Stimulated activated CD8-positive, alpha-beta memory T cell treated with anti-CD3 and anti-CD28 coated beads, Interleukin-2, amount 100 ng/mL, for 1 hour (primary cell): Measurements from ENCODE around the gene DPM3.
"Not testable (repeated sequence)": the region's sequence is repeated elsewhere in the genome, so short reads cannot be mapped to it uniquely, and the experiment has no call there.

Experiments used
- DNase-seq, 2 donors: peaks; one replicate each; pipeline ENCODE4 v3.0.0-alpha.2; 2020; ENCODE audit warnings: low read depth in 2 of 2

DPM3 gene

GRCh38 chr1:155139895-155140629 is at the start of gene DPM3:
Gene DPM3 (minus strand): TSS chr1:155140531. CDS start chr1:155140240, 291 bp downstream.
- peak; percentile 71 to 80 for DNase-seq

DNA sequence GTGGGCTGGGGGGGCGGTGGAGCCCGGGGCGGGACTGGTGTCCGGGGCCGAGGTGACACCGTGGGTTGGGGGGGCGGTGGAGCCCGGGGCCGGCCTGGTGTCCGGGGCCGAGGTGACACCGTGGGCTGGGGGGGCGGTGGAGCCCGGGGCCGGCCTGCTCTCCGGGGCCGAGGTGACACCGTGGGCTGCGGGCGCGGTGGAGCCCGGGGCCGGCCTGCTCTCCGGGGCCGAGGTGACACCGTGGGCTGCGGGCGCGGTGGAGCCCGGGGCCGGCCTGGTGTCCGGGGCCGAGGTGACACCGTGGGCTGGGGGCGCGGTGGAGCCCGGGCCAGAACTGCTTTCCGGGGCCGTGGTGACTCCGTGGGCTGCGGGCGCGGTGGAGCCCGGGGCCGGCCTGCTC is 49.6 kb upstream of the DPM3 start:
- DNase-seq, result not testable (repeated sequence)

DNA sequence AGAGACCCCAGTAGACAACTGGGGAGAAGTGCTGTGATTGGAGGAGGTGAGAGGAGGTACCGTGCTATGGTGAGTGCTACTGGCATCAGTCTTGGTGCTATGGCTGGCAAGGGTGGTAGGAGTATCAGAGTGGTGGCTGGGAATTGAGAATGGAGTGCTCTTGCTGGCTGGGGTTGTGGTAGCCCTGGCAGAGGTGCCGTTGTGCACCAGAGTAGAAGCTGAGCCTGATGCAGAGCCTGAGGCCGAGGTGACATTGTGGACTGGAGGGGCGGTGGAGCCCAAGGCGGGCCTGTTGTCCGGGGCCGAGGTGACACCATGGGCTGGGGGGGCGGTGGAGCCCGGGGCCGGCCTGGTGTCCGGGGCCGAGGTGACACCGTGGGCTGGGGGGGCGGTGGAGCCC is 47.9 kb upstream of the DPM3 start:
- no peak for DNase-seq

DNA sequence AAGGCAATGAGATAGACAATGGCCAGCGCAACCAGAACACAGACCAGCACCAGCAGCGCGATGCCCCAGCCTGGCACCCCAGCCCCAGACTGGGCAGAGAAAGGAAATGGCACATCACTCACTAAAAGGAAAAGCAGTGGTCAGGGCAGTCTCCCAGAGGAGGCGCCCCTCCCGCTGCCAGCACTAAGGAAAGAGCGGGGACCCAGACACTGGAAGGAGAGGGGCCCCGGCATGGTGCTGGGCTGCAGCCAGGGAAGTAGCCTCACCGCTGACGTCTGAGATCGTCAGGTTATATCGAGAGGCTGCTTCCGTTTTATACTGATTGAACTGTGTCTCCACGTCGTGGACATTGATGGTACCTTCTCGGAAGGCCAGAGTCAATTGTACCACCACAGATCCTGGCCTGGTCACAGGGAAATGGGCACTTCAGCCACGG is 47.1 kb upstream of the DPM3 start:
- no peak for DNase-seq

- DNase-seq, result no peak
Observed at GRCh38 chr1:155186794-155187455, 46.6 kb upstream of the DPM3 start.

DNA sequence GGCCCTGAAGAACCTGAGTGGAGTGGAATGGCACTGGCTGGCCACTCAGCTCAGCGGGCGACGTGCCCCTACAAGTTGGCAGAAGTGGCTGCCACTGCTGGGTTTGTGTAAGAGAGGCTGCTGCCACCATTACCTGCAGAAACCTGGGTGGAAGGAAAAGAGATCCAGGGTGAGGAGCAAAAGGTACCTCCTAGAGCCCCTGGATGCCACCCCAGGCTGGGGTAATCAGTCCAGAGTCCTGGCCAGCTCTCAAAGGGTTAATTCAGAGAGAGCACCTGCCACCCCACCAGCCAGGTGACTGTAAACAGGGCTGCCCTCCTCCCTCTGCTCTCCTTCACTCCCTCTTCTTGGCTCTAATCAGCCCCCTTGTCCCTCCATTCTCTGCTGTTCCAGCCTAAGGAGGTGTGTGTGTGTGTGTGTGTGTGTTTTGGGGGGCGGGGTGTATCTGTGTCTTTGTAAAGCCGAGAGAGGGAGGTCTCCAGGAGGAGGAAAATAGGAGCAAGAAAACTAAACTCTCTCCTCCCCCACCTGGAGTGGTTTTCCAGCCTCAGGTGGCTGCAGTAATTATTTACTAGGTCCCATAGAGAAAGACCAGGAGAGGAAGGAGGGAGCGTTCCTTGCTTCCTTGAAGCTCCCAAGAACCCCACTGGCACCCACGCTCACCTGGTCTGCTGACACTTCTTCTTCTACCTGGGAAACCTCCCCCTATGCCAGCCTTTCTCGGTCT is 45.9 kb upstream of the DPM3 start:
- no peak for DNase-seq

GRCh38 chr1:155185783-155186066 is 45.4 kb upstream of the DPM3 start:
- no peak for DNase-seq

GRCh38 chr1:155184835-155185782 is 44.8 kb upstream of the DPM3 start:
- no peak for DNase-seq

GRCh38 chr1:155184351-155184811 is 44.0 kb upstream of the DPM3 start:
- no peak for DNase-seq

DNA sequence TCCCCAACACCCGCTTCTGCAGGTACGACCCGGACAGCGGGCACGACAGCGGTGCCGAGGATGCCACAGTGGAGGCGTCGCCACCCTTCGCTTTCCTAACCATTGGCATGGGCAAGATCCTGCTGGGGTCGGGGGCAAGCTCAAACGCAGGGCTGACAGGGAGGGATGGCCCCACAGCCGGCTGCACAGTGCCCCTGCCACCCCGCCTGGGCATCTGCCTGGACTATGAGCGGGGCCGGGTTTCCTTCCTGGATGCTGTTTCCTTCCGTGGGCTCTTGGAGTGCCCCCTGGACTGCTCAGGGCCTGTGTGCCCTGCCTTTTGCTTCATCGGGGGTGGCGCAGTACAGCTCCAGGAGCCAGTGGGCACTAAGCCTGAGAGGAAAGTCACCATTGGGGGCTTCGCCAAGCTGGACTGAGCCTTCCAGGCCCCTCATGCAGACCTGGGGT is 43.5 kb upstream of the DPM3 start:
- DNase-seq, result no peak

DNA sequence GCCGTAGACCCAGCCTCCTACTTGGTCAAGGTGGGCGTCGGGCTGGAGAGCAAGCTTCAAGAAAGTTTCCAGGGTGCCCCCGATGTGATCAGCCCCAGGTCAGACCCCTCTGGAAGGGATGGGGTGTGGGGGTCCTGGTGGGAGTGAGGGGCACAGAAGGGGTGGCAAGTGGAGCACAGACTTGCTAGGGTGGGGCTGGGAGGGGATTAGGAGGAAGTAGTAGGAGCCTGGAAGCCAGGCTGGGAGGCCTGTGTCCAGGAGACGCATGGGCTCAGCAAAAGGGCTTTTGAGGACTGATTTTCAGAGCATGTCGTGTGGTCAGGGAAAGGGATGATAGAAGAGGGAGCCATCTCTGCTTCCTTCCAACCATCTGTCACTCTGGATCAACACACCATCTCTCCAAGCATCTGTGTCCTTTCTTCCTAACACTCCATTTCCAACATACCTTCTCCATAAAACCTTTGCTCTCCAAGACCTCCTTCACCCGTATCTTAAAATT is 41.8 kb upstream of the DPM3 start:
- no peak for DNase-seq

DNA sequence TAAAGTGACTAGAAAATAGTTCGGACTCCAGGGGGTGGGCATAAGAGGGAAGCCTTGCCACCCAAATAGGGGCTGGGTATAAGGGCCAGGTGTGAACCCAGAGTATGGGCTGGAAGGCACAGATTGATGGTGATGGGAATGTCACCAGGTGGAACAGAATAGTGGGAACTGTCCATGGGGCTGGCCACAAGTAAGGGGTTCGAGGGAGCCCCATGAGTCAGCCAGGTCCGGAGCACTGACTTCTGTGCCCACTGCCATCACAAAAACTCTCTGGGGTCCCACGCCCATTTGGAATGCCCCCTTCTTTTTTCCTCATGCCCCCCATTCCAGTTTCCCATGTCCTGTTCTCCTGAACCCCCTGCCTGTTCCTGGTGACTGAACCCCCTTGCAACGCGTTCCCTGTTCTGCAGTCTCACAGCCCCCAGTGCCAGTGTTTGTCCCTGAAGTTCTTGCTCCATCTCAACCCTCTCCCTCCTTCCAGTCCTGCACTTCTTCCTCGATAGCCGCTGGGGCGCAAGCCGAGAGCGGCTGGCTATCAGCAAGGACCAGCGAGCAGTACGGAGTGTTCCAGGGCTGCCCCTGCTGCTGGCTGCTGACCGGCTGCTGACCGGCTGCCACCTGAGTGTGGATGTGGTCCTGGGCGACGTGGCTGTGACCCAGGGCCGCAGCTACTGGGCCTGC is 41.2 kb upstream of the DPM3 start:
- DNase-seq, result no peak

DNA sequence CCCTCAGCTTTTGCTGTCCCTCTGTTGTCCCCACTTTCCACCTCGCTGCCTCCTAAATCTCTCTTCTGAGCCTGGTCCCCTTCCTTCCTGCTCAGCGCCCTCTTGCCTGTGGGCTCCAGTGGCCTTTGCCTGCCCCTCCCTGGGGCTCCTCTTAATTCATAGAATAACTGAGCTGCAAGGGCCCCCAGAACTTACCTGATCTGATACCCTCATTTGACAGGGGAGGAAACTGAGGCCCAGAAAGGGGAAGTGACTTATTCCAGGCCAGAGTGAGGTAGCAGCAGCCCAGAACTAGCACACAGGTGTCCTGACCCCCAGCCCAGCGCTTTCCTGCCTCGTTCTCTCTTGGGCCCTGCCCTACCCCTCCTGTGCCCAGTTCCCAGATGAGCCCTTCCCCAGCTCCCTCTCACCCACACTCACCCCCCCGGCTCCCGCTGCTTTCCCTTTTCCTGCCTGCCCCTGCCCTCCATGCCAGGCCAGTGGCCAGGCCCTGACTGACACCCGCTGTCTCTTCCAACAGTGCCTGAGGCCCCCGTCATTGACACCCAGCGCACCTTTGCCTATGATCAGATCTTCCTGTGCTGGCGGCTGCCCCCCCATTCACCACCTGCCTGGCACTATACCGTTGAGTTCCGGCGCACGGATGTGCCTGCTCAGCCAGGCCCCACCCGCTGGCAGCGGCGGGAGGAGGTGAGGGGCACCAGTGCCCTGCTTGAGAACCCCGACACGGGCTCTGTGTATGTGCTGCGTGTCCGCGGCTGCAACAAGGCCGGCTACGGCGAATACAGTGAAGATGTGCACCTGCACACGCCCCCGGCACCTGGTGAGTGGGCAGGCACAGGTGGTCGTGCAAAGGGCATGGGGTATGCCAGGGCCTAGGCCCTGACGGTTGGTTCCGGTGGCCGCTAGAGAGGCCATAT is 39.0 kb upstream of the DPM3 start:
- DNase-seq, result no peak

DNA sequence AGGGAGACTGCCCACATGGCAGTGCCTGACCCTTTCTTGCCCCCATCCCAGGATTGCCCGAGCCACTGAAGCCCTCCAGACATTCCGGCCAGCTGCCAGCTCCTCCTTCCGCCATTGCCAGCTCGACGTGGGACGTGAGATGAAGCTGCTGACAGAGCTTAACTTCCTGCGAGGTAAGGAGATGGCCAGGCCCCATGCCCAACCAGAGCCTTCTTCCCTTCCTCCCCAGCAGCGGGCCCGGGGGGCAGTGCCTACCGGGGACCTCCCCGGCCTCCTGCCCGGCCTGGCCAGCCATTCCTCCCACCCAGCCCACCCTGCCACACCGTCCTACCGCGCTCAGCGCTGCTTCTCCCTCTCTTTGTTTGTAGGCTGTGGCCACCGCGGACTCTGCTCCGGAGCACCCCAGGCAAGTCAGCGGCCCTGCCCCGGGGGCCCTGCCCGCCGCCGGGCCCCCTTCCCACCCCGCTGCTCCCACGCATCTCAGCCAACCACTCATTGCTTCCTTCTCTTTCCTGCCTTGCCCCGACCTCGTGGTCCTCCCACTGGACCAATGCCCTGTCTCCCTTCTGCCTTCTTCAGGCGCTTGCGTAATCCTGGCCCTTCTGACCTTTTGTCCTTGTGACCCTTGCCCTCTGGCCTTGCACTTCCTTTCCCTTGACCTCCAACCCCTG is 38.2 kb upstream of the DPM3 start:
- no peak for DNase-seq

DNA sequence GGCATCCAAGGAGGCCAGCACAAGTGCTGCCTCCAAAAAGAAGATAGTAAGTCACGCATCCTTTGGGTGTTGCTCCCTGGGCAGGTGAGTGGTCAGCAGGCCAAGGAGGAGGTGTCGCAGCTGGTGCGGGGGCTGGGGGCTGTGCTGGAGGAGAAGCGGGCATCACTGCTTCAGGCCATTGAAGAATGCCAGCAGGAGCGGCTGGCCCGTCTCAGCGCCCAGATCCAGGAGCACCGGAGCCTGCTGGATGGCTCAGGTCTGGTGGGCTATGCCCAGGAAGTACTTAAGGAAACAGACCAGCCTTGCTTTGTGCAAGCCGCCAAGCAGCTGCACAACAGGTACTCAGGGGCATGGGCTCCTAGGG is 37.6 kb upstream of the DPM3 start:
- DNase-seq, result no peak

DNA sequence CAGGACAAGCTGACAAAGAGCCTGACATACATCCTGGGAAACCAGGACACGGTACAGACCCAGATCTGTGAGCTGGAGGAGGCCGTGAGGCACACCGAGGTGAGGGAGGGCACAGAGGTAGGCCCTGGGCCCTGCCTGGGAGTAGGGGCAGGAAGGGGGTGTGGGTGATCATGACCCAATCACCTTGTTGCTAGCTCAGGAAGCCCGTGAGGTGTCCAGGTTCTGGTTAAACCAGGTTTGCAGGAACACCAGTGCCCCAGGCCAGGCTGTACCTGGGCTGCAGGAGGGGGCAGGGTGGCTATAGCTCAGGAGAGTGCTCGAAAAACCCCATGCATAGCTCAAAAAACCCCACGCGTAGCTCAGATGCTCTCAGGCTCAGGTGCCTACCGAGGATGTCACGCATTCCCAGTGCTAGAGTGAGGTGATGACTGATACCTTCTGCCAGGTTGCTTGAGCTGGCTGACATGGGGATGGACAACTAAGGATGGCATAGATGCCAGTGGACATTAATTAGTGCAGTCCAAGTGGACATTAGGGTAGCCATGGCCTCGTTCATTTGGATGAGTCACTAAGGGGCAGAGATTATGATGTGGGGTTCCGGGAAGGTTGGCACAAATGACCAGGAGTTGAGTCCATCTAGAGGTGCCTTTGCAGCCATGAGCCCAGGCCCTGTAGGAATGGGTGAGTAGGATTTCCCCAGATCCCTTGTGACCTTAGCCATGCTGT is 37.0 kb upstream of the DPM3 start:
- DNase-seq, result no peak

DNA sequence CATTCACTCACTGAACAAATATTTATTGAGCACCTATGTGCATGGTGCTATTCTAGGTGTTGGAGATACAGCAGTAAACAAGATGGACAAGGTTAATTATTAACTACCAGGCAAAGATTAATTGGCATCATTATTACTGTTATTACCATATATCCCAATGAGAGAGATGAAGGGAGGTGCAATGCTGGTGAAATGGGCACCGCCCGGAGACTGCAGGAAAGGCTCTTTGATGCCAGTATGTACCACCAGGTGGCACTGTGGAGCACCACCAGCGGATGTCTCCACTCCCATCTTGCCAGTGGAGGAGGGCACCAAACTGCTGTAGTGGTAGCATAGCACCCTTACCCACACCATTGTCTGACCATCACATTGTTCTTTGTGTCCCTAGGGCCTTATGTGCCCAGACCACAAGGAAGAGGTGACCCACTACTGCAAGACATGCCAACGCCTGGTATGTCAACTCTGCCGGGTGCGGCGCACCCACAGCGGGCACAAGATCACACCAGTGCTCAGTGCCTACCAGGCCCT is 36.3 kb upstream of the DPM3 start:
- peak; percentile 69 to 73 for DNase-seq

DNA sequence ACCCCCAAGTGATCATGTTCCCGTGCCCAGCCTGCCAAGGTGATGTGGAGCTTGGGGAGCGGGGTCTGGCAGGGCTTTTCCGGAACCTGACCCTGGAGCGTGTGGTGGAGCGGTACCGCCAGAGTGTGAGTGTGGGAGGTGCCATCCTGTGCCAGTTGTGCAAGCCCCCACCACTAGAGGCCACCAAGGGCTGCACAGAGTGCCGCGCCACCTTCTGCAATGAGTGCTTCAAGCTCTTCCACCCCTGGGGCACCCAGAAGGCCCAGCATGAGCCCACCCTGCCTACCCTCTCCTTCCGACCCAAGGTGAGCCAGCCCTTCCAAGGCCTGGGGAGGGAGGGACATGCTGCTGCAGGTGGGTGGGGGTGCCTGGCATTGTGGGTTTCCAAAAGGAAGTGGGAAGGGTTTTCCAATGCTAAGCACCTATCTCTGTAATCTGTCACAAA is 35.6 kb upstream of the DPM3 start:
- no peak for DNase-seq
